ENCODE data around the gene KIAA0040. TPM values are rescaled to one million over a fixed set of nuclear protein-coding genes. Genes with fewer than 3 reads are reported as not detected.

Gene KIAA0040
- total RNA-seq, 2 donors from 2014 or later: 20.2 to 93.1 TPM

DNA sequence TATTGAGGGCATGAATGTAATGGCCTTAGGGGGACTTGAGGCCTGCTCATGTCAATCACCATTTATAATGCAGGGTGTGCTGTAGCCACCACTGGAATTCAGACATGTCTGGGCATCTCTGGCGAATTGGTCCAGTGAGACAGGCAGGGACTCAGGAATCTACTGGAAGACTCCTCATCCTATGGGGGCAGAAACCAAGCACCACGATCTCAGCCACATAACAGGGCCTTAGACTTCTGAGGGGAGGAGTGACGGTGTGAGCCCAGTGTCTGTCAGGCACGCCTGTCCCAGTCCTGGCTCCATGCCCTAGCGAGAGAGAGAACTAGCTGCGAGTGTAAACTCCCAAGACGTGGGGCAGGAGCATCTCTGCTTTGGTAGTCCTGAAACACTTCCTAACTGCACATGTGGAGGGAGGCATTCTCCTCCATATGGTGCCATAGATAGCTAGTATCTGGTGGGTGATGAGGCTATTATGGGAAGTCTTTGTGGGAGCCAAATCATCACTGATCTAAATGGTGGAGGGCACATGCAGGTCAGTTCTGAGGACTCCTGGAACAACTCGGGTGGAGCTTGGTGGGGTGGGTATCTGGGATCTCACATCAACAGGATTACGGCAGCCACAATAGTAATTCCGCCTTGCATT is 29.8 kb upstream of the KIAA0040 start:
- H3K9me3 ChIP-seq: no peaks in the 10 kb centered on the region
- DNase-seq (ENCODE audit: low spot score) (no peak), ATAC-seq (ENCODE audit: insufficient number of reproducible peaks, low FRiP score, low read depth) (no peak)
- no peaks in the 10 kb centered on the region for H3K27me3 ChIP-seq (replicated peaks; ENCODE audit: insufficient read depth)
- H3K4me3 ChIP-seq: no peak overlapping the region
- H3K27ac ChIP-seq: peak overlapping the region; percentile 44 to 51
- TF ChIP-seq, protein P1, sequence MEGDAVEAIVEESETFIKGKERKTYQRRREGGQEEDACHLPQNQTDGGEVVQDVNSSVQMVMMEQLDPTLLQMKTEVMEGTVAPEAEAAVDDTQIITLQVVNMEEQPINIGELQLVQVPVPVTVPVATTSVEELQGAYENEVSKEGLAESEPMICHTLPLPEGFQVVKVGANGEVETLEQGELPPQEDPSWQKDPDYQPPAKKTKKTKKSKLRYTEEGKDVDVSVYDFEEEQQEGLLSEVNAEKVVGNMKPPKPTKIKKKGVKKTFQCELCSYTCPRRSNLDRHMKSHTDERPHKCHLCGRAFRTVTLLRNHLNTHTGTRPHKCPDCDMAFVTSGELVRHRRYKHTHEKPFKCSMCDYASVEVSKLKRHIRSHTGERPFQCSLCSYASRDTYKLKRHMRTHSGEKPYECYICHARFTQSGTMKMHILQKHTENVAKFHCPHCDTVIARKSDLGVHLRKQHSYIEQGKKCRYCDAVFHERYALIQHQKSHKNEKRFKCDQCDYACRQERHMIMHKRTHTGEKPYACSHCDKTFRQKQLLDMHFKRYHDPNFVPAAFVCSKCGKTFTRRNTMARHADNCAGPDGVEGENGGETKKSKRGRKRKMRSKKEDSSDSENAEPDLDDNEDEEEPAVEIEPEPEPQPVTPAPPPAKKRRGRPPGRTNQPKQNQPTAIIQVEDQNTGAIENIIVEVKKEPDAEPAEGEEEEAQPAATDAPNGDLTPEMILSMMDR (IDR thresholded peaks at IDR 0.05): no peak
- H3K36me3 ChIP-seq: no peaks in the 10 kb centered on the region
- peaks cover 9 to 13% of the 10 kb centered on the region in 2 donors for H3K4me1 ChIP-seq (ENCODE audit: control insufficient read depth in 1 of 2, low read depth in 2 of 2)

DNA sequence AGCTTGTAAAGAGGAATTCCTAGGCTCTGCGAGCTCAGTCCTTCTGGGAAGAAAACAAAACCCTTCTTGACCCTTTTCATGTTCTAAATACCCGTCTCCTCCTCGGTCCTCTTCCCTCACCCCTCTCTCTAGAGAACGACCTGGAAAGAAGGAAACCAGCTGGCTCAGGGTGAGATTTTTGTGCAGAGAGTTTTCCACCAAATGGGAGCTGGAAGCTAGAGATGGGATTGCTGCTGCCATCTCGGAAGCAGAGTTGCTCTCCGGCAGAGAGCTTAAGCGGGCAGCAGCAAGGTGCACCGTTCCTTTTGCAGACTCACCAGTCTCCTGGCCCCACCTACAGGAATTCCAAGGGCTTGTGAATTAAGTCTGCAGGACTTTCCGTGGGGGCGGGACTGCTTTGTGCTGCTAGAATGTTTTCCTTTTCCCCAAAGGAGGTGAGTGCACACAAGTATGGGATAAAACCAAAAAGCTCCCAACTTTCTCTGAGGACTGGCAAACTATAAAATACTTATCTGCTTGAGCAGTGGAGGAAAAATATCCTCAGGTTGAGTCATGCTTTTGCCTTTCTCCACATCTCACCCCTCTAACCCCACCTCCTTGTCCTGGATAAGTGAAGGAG is 29.1 kb upstream of the KIAA0040 start:
- Histone ChIP-seq H3K27me3 (replicated peaks; ENCODE audit: insufficient read depth) (no peaks in the 10 kb centered on the region), H3K4me1 (ENCODE audit: control insufficient read depth in 1 of 2, low read depth in 2 of 2) (peaks cover 9 to 13% of the 10 kb centered on the region in 2 donors), H3K9me3 (no peaks in the 10 kb centered on the region), H3K36me3 (no peaks in the 10 kb centered on the region), H3K27ac (peak overlapping the region; percentile 44 to 51), H3K4me3 (peak overlapping the region; percentile 22)
- ATAC-seq (ENCODE audit: insufficient number of reproducible peaks, low FRiP score, low read depth): peak; percentile 56
- no peak for DNase-seq (ENCODE audit: low spot score)
- TF ChIP-seq, protein P1 (IDR thresholded peaks at IDR 0.05): no peak

DNA sequence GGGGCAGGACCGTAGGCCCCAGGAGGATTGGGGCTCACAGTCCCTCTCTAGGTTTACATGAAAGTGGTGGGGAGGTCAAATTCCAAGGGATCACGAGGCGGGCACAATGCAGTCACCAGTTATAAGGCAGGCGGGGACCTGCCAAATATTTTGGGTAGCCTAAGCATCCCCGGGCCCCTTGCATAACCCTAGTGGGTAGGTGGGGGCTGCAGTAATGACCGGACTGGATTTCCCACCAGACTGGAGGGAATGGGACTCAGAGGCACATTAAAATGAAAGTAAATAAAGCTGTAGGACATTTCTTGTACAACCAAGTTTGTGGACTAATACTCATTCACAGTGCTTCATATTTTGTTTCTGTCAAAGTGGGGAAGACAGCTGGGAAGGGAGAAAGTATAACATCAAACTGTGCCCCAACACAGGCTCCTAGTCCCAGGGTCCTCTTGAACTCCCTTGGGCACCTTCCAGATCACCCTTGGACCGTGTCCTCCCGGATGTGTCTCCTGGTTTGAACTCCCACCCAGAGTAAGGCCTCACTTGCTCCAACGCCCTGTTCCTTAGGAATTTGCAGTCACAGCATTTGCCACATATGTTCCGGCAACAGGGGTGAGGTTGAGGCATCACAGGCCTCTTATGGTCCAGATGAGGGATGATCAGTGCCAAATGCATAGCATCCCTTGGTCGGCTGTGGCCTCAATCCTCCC is 28.4 kb upstream of the KIAA0040 start:
- Histone ChIP-seq H3K4me1 (ENCODE audit: control insufficient read depth in 1 of 2, low read depth in 2 of 2) (peaks cover 9 to 13% of the 10 kb centered on the region in 2 donors), H3K27me3 (replicated peaks; ENCODE audit: insufficient read depth) (no peaks in the 10 kb centered on the region), H3K9me3 (no peaks in the 10 kb centered on the region), H3K4me3 (peak overlapping the region; percentile 22), H3K27ac (peak overlapping the region; percentile 44 to 51), H3K36me3 (no peaks in the 10 kb centered on the region)
- ATAC-seq (ENCODE audit: insufficient number of reproducible peaks, low FRiP score, low read depth) (no peak), DNase-seq (ENCODE audit: low spot score) (no peak)
- TF ChIP-seq, protein P1 (IDR thresholded peaks at IDR 0.05): no peak

DNA sequence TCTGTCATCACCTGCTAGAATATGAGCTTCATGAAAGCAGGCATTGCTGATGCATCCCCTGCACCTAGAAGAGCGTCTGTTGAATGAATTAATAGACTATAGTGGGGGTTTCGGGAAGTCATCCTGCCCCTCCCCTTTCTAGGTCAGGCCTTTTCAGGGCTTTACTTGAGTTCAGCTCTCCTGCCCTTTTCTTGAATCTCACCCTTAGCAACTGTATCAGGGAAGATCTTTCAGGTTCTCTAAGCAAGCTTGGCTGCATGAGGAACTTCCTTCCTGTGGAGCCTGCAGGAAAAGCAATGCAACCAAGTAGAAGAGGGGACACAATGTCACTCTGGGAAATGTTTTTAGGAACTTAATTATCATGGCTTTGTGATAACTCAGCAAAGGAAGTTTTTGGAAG is 27.2 kb upstream of the KIAA0040 start:
- Histone ChIP-seq H3K27ac (no peak overlapping the region), H3K36me3 (no peaks in the 10 kb centered on the region), H3K27me3 (replicated peaks; ENCODE audit: insufficient read depth) (no peaks in the 10 kb centered on the region), H3K4me3 (no peak overlapping the region), H3K4me1 (ENCODE audit: control insufficient read depth in 1 of 2, low read depth in 2 of 2) (peaks cover 9 to 13% of the 10 kb centered on the region in 2 donors), H3K9me3 (no peaks in the 10 kb centered on the region)
- TF ChIP-seq, protein P1 (IDR thresholded peaks at IDR 0.05): no peak
- no peak for DNase-seq (ENCODE audit: low spot score)
- no peak for ATAC-seq (ENCODE audit: insufficient number of reproducible peaks, low FRiP score, low read depth)

DNA sequence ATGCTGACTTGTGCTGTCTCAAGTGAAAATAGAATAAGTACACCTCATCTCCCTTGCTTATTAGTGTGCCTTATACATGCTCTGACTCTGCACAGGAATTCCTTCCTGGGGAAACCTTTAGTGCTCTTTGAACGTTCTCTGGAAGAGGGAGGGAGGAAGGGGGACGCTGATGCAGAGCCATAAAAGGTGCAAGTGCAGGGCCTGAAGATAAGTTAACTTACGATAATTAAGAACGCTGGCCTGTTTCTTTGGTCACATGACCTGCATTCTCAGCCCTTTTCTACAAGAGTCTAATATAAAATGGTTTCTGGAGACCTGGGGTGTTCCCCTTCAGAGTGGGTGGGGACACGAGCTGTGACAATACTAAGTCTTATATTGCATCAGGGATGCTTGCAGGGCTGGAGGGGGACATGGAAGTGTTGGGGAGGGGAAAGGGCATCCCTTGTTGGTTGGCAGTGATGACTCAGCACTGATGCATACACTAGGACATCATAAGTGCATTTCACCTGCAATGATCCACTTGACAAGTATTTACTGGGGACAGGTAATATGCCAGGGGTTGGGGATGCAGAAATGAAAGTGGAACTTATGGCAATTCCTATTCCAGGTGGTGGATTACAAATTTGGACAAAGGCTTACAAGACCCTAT is 26.3 kb upstream of the KIAA0040 start:
- TF ChIP-seq, protein P1 (IDR thresholded peaks at IDR 0.05): no peak
- ATAC-seq (ENCODE audit: insufficient number of reproducible peaks, low FRiP score, low read depth): no peak

More for the DNA sequence above, 26.3 kb upstream of the KIAA0040 start:
- Histone ChIP-seq H3K36me3 (no peaks in the 10 kb centered on the region), H3K27ac (no peak overlapping the region), H3K4me3 (no peak overlapping the region), H3K4me1 (ENCODE audit: control insufficient read depth in 1 of 2, low read depth in 2 of 2) (peaks cover 9 to 13% of the 10 kb centered on the region in 2 donors), H3K27me3 (replicated peaks; ENCODE audit: insufficient read depth) (no peaks in the 10 kb centered on the region), H3K9me3 (no peaks in the 10 kb centered on the region)
- no peak for DNase-seq (ENCODE audit: low spot score)
